ENCODE data around the gene MITF.

The MITF gene

GRCh38 chr3:69856965-69857705 lies 117.9 kb downstream of the MITF start:
- H2BK12ac ChIP-seq (ENCODE audit: low read length in 2 of 2) = no peak overlapping the region
- no peak overlapping the region for H2BK120ac ChIP-seq (ENCODE audit: low read depth, low read length)
- H3K79me1 ChIP-seq (replicated peaks; ENCODE audit: low read length, poor library complexity, severe bottlenecking) = peaks cover 17% of the 10 kb centered on the region
- no peak overlapping the region for H4K8ac ChIP-seq (ENCODE audit: low read length)
- H3K36me3 ChIP-seq (ENCODE audit: control insufficient read depth in 1 of 2, insufficient read depth in 2 of 2, low read depth in 1 of 2, low read length in 2 of 2) = no peaks in the 10 kb centered on the region
- no peak overlapping the region for H4K91ac ChIP-seq (ENCODE audit: low read length)
- peak overlapping the region; percentile 77 for H3K27ac ChIP-seq (ENCODE audit: low read length, poor library complexity, severe bottlenecking)
- H2BK5ac ChIP-seq (ENCODE audit: low read depth, low read length, poor library complexity, severe bottlenecking) = no peak overlapping the region
- H3K23ac ChIP-seq (ENCODE audit: low read length in 2 of 2) = no peak overlapping the region
- H3K27me3 ChIP-seq (ENCODE audit: control insufficient read depth in 1 of 2, insufficient read depth in 1 of 2, low read length in 2 of 2) = no peaks in the 10 kb centered on the region
- H3K4me1 ChIP-seq (ENCODE audit: control insufficient read depth, insufficient read depth, low read depth, low read length) = peaks cover 1% of the 10 kb centered on the region
- no peak overlapping the region for H3K9ac ChIP-seq (ENCODE audit: low read length)
- H2AK5ac ChIP-seq (ENCODE audit: low read length, severe bottlenecking) = no peak overlapping the region
- no peak overlapping the region for H3K4me2 ChIP-seq (ENCODE audit: low read length, poor library complexity, severe bottlenecking)
- no peak overlapping the region for H3K4ac ChIP-seq (ENCODE audit: low read depth in 1 of 2, low read length in 2 of 2)
- no peak for DNase-seq
- no peak overlapping the region for H3K14ac ChIP-seq (ENCODE audit: low read length in 2 of 2)
- no peaks in the 10 kb centered on the region for H3K9me3 ChIP-seq (ENCODE audit: control insufficient read depth, low read length)
- WGBS = 86% methylated on average over 2 of the region's 3 CpGs
- no peak overlapping the region for H2BK15ac ChIP-seq (ENCODE audit: low read depth, poor library complexity, severe bottlenecking)
- H3K18ac ChIP-seq (ENCODE audit: low read depth in 1 of 2, low read length in 2 of 2) = no peak overlapping the region
- H2AFZ ChIP-seq (ENCODE audit: low read depth, low read length) = no peak overlapping the region
- H3K4me3 ChIP-seq (ENCODE audit: insufficient read depth in 1 of 2, low read depth in 1 of 2, low read length in 2 of 2) = no peak overlapping the region

GRCh38 chr3:69861556-69861955 lies 122.3 kb downstream of the MITF start:
- no peak for DNase-seq
- no peak overlapping the region for H2AFZ ChIP-seq (ENCODE audit: low read depth, low read length)
- H4K91ac ChIP-seq (ENCODE audit: low read length) = no peak overlapping the region
- no peak overlapping the region for H2BK120ac ChIP-seq (ENCODE audit: low read depth, low read length)
- H3K23ac ChIP-seq (ENCODE audit: low read length in 2 of 2) = no peak overlapping the region
- no peak overlapping the region for H3K4ac ChIP-seq (ENCODE audit: low read depth in 1 of 2, low read length in 2 of 2)
- H2BK12ac ChIP-seq (ENCODE audit: low read length in 2 of 2) = no peak overlapping the region
- no peak overlapping the region for H2BK5ac ChIP-seq (ENCODE audit: low read depth, low read length, poor library complexity, severe bottlenecking)
- peaks cover 22% of the 10 kb centered on the region for H3K79me1 ChIP-seq (replicated peaks; ENCODE audit: low read length, poor library complexity, severe bottlenecking)
- H3K4me3 ChIP-seq (ENCODE audit: insufficient read depth in 1 of 2, low read depth in 1 of 2, low read length in 2 of 2) = no peak overlapping the region
- H3K14ac ChIP-seq (ENCODE audit: low read length in 2 of 2) = no peak overlapping the region
- H2BK15ac ChIP-seq (ENCODE audit: low read depth, poor library complexity, severe bottlenecking) = no peak overlapping the region
- WGBS = 93% methylated on average over 3 of the region's 3 CpGs
- H2AK5ac ChIP-seq (ENCODE audit: low read length, severe bottlenecking) = peak overlapping the region; percentile 57
- no peak overlapping the region for H3K4me2 ChIP-seq (ENCODE audit: low read length, poor library complexity, severe bottlenecking)
- H3K18ac ChIP-seq (ENCODE audit: low read depth in 1 of 2, low read length in 2 of 2) = no peak overlapping the region
- H3K9ac ChIP-seq (ENCODE audit: low read length) = no peak overlapping the region
- no peaks in the 10 kb centered on the region for H3K27me3 ChIP-seq (ENCODE audit: control insufficient read depth in 1 of 2, insufficient read depth in 1 of 2, low read length in 2 of 2)
- H4K8ac ChIP-seq (ENCODE audit: low read length) = no peak overlapping the region
- H3K4me1 ChIP-seq (ENCODE audit: control insufficient read depth, insufficient read depth, low read depth, low read length) = peaks cover 7% of the 10 kb centered on the region
- no peaks in the 10 kb centered on the region for H3K9me3 ChIP-seq (ENCODE audit: control insufficient read depth, low read length)
- H3K27ac ChIP-seq (ENCODE audit: low read length, poor library complexity, severe bottlenecking) = no peak overlapping the region
- no peaks in the 10 kb centered on the region for H3K36me3 ChIP-seq (ENCODE audit: control insufficient read depth in 1 of 2, insufficient read depth in 2 of 2, low read depth in 1 of 2, low read length in 2 of 2)

- Histone ChIP-seq H2BK120ac (ENCODE audit: low read depth, low read length) (no peak overlapping the region), H4K8ac (ENCODE audit: low read length) (no peak overlapping the region), H3K4me2 (ENCODE audit: low read length, poor library complexity, severe bottlenecking) (no peak overlapping the region), H3K27me3 (ENCODE audit: control insufficient read depth in 1 of 2, insufficient read depth in 1 of 2, low read length in 2 of 2) (no peaks in the 10 kb centered on the region), H3K9me3 (ENCODE audit: control insufficient read depth, low read length) (no peaks in the 10 kb centered on the region), H2AFZ (ENCODE audit: low read depth, low read length) (no peak overlapping the region), H3K4ac (ENCODE audit: low read depth in 1 of 2, low read length in 2 of 2) (no peak overlapping the region), H2AK5ac (ENCODE audit: low read length, severe bottlenecking) (peak overlapping the region; percentile 16), H4K91ac (ENCODE audit: low read length) (no peak overlapping the region), H3K27ac (ENCODE audit: low read length, poor library complexity, severe bottlenecking) (no peak overlapping the region), H2BK12ac (ENCODE audit: low read length in 2 of 2) (no peak overlapping the region), H3K23ac (ENCODE audit: low read length in 2 of 2) (no peak overlapping the region), H3K79me1 (replicated peaks; ENCODE audit: low read length, poor library complexity, severe bottlenecking) (peaks cover 19% of the 10 kb centered on the region), H2BK15ac (ENCODE audit: low read depth, poor library complexity, severe bottlenecking) (no peak overlapping the region), H3K14ac (ENCODE audit: low read length in 2 of 2) (no peak overlapping the region), H3K18ac (ENCODE audit: low read depth in 1 of 2, low read length in 2 of 2) (peak overlapping the region; percentile 28), H3K36me3 (ENCODE audit: control insufficient read depth in 1 of 2, insufficient read depth in 2 of 2, low read depth in 1 of 2, low read length in 2 of 2) (no peaks in the 10 kb centered on the region), H3K4me1 (ENCODE audit: control insufficient read depth, insufficient read depth, low read depth, low read length) (peaks cover 9% of the 10 kb centered on the region), H3K4me3 (ENCODE audit: insufficient read depth in 1 of 2, low read depth in 1 of 2, low read length in 2 of 2) (no peak overlapping the region), H2BK5ac (ENCODE audit: low read depth, low read length, poor library complexity, severe bottlenecking) (no peak overlapping the region), H3K9ac (ENCODE audit: low read length) (no peak overlapping the region)
- DNase-seq = no peak
- WGBS = 99% methylated on average over 3 of the region's 3 CpGs
Measured at GRCh38 chr3:69864141-69864540, 124.9 kb downstream of the MITF start.

GRCh38 chr3:69864766-69865165 lies 125.5 kb downstream of the MITF start:
- H3K18ac ChIP-seq (ENCODE audit: low read depth in 1 of 2, low read length in 2 of 2) = peak overlapping the region in 1 of 2 experiments; percentile 28
- no peaks in the 10 kb centered on the region for H3K36me3 ChIP-seq (ENCODE audit: control insufficient read depth in 1 of 2, insufficient read depth in 2 of 2, low read depth in 1 of 2, low read length in 2 of 2)
- H3K4me1 ChIP-seq (ENCODE audit: control insufficient read depth, insufficient read depth, low read depth, low read length) = peaks cover 8% of the 10 kb centered on the region
- no peak overlapping the region for H2BK15ac ChIP-seq (ENCODE audit: low read depth, poor library complexity, severe bottlenecking)
- peaks cover 16% of the 10 kb centered on the region for H3K79me1 ChIP-seq (replicated peaks; ENCODE audit: low read length, poor library complexity, severe bottlenecking)
- peak overlapping the region; percentile 25 for H3K27ac ChIP-seq (ENCODE audit: low read length, poor library complexity, severe bottlenecking)
- peak overlapping the region; percentile 16 for H2AK5ac ChIP-seq (ENCODE audit: low read length, severe bottlenecking)
- no peak overlapping the region for H3K9ac ChIP-seq (ENCODE audit: low read length)
- H2BK5ac ChIP-seq (ENCODE audit: low read depth, low read length, poor library complexity, severe bottlenecking) = no peak overlapping the region
- H3K4me2 ChIP-seq (ENCODE audit: low read length, poor library complexity, severe bottlenecking) = no peak overlapping the region
- no peaks in the 10 kb centered on the region for H3K27me3 ChIP-seq (ENCODE audit: control insufficient read depth in 1 of 2, insufficient read depth in 1 of 2, low read length in 2 of 2)
- no peak overlapping the region for H4K91ac ChIP-seq (ENCODE audit: low read length)
- no peak overlapping the region for H4K8ac ChIP-seq (ENCODE audit: low read length)
- no peak overlapping the region for H3K4me3 ChIP-seq (ENCODE audit: insufficient read depth in 1 of 2, low read depth in 1 of 2, low read length in 2 of 2)
- H3K9me3 ChIP-seq (ENCODE audit: control insufficient read depth, low read length) = no peaks in the 10 kb centered on the region
- no peak overlapping the region for H3K14ac ChIP-seq (ENCODE audit: low read length in 2 of 2)
- H2AFZ ChIP-seq (ENCODE audit: low read depth, low read length) = no peak overlapping the region
- H3K23ac ChIP-seq (ENCODE audit: low read length in 2 of 2) = no peak overlapping the region
- no peak overlapping the region for H2BK120ac ChIP-seq (ENCODE audit: low read depth, low read length)
- H2BK12ac ChIP-seq (ENCODE audit: low read length in 2 of 2) = peak overlapping the region in 1 of 2 experiments; percentile 74
- WGBS = 81% methylated on average over 1 of the region's 2 CpGs
- no peak for DNase-seq
- no peak overlapping the region for H3K4ac ChIP-seq (ENCODE audit: low read depth in 1 of 2, low read length in 2 of 2)
